ENCODE data around the gene SASH3.
"Not testable (repeated sequence)": the region's sequence is repeated elsewhere in the genome, so short reads cannot be mapped to it uniquely, and the experiment has no call there.

SASH3 gene

DNA sequence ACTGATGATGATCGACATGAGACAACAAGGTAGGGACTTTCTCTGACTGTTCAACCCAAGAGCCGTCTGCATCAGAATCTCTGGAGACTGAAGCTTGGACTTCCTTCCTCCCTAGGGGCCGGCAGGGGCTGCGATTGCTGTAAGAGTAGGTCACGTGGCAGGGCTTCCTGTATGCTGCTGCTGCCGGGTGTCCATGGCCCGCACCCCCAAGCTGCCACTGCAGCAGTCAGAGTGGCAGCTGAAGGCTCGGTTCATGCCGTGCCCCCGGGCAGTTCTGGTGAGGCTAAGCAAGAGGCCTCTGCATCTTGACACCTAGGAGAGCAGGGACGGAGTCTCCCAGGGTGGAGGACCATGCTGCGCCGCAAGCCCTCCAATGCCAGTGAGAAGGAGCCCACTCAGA is at the start of gene SASH3:
SASH3 (plus strand) TSS at position 203 of the 400 bp plus-strand sequence; CDS start at position 352, 149 bp downstream.
- no peak for DNase-seq

DNA sequence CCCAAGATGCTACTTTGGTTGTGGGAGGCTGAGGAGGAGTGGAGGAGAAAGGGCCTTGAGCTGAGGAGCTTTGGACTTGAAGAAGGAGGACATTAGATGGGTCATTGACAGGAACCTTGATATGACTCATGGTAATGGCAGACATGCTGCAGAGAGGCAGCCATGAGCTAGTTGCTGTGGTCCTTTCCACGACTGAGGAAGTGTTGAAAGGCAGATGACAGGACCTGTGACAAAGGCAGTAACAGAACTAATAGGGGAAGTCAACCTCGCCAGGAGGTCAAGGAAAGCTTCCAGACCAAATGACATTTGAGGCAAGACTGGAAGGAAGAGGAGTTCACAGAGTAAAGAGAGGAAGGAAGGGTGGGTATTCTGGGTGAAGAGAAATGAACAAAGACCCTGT is 48.5 kb upstream of the SASH3 start:
- no peak for DNase-seq

DNA sequence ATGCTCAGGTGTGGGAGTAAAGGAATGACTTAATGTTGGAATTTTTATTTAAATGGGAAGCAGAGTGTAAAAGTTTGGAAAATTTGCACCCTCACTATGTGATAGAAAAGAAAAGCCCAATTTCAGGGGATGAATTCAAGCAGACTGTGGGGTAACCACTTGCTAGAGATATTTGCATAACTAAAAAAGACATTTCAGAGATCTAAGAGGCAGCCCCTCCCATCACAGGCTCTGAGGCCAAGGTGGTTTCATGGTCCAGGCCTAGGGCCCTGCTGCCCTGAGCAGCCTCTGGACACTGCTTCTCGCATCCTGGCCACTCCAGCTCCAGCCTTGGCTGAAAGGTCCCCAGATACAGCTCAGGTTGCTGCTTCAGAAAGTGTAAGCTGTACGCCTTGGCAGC is 46.9 kb upstream of the SASH3 start:
- no peak for DNase-seq

DNA sequence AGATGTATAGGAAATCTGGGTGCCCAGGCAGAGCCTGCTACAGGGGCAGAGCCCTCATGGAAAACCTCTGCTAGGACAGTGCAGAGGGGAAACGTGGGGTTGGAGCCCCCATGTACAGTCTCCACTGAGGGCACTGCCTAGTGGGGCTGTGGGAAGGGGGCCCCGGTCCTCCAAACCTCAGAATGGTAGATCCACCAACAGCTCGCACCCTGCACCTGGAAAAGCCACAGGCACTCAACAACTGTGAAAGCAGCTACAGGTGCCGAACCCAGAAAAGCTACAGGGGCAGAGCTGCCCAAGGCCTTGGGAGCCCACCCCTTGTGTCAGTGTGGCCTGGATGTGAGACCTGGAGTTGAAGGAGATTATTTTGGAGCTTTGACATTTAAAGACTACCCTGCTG is 46.4 kb upstream of the SASH3 start:
- no peak for DNase-seq

DNA sequence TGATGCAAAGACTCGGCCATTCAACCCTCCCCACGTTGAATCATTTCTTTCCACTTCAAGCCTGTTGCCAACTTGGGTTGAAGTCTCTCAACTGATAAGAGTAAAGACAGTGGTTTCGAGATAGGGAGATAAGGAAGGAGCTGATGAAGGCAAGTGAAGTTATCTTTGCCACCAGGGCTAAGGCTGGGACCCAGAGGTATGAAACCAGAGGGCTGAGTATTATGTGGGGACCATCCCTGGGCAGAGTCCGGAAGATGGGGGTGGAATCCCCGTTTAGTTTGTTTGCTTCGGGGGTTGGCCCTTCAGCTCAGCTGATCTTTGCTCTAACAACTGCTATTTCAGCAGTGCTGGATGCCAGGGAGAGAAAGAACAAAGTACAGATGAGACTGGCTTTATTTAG is 43.3 kb upstream of the SASH3 start:
- DNase-seq, result no peak

DNA sequence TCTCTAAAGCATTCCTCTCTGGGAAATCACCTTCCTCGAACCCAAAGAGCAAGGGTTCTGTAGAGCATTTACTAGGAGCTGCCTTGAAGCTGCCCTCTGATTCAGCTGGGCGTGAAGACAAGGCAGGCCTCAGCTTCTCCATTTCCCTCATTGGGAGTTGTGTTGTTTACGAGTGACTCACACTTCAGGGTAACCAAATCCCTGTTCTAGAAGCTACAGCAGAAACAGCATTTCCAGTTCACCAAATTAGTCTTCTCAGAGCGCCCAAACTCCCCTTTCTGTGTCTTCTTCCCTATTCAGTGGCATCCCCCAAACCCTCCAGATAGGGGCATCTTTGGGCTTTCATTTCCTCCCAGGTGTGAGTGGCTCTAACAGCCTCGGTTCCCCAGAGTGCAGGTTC is 41.8 kb upstream of the SASH3 start:
- no peak for DNase-seq

DNA sequence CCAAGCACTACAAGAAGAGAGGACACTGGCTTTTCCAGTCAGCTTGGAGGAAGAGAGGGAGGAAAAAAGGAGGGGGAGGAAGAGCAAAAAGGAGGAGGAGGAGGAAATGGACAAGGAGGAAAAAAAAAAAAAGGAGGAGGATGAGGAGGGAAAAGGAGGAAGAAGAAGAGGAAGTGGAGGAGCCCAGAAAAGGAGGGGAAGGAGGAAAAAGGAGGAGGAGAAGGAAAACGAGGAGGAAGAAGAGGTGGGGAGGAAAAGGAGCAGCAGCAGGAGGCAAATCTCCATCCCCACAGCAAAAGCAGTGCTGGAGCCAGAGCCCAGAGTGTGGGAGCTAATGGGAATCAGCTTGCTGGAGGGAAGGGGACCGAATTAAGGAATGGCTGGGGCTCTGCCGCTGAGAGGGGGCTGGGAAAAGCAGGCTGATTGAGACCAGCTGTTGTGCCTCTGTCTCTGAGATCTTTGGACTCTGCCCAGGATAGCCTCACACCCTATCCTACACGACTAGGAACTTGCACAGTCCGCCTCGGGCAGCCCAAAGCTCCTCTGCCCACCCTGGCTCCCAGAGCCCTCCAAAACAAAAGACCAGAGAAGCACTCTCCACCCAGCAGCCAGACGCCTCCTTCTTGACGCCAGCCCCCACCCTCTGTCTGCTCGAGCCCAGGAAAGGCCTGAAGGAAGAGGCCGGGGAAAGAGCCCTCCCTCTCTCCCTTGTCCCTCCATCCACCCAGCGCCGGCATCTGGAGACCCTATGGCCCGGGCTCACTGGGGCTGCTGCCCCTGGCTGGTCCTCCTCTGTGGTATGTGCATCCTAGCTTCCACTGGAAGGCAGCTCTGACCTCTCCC is 41.1 kb upstream of the SASH3 start, which contains the start of gene XPNPEP2:
XPNPEP2 (plus strand) TSS at position 514 of the 843 bp plus-strand sequence; CDS start at position 749, 235 bp downstream.
- no peak for DNase-seq

DNA sequence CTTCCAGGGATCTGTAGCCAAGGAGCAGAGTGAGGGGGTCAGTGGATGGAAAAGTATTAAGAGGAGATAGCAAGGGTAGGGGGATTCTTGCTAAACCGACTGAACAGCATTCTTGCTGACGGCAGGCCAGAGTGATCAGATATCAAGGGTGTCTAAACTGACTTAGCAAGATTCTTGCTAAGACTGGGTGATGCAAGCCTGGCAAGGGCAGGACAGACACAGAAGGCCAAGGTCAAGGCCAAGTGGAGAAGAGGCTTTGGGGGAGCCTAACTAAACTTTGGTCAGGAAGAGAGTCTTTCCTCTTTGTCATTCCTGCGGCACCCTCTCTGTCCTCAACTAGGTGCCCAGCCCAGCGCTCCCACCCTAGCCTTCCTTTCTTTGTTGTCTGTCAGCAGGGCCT is 40.2 kb upstream of the SASH3 start:
- no peak for DNase-seq

DNA sequence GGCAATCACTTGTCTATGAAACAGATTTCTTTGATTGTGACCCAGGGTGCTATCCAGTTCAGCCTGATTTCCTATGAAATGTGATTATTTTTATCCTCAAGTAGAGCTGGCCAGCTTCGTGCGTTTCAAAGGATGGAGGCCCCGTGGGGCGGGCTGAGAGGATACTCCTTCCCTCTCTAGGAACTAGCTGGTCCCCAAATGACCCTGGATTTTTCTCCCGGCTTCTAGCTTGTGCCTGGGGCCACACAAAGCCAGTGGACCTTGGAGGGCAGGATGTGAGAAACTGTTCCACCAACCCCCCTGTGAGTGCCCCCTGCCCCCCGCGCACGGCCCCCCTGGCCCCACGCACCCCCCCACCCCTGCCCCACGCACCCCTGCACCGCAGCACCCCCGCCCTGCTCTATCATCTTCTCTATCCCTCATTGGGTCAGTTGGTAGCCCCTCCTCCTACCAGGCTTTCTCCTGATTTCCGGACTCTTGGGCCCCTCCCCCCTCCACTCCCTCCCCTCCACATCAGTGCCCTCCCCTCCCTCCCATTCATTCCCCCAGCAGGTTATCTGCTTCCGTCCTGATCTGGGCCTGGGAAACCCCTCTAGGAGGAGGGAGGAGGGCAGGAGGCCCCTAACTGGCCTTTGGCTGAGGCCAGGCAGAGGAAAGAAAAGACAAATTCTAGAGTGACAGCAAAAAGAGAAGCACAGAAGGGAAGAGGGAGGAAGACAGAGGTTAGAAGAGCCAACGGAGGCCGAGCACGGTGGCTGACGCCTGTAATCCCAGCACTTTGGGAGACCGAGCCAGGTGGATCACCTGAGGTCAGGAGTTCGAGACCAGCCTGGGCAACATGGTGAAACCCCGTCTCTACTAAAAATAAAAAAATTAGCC is 37.6 kb upstream of the SASH3 start:
- no peak for DNase-seq

DNA sequence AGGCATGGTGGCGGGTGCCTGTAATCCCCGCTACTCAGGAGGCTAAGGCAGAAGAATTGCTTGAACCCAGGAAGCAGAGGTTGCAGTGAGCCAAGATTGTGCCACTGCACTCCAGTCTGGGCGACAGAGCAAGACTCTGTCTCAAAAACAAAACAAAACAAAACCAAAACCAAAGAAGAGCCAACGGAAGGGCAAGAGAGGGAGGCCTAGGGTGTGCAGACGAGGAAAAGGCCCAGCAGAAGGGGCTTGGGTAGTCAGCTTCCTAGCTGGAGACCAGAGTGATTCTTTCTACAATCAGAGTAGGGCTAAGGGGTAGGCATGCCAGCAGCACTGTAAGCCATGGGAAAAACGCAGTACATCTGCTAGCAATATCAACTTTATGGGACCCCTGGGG is 37.0 kb upstream of the SASH3 start:
- DNase-seq, result not testable (repeated sequence)

DNA sequence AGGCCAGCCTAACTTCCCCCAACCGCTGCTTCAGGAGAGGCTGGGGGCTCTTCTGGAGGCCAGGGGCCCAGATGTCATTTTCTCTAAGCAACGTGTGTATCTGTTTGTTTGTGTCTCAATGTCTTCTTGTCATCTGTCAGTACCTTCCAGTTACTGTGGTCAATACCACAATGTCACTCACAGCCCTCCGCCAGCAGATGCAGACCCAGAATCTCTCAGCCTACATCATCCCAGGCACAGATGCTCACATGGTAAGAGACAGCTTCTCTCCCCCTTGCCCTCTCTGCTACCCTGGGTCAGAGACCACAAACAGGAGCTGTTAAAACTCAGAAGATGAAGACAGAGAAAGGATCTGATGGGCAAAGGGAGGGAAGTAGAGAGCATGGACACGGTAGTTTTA is 35.9 kb upstream of the SASH3 start:
- DNase-seq, result no peak

DNA sequence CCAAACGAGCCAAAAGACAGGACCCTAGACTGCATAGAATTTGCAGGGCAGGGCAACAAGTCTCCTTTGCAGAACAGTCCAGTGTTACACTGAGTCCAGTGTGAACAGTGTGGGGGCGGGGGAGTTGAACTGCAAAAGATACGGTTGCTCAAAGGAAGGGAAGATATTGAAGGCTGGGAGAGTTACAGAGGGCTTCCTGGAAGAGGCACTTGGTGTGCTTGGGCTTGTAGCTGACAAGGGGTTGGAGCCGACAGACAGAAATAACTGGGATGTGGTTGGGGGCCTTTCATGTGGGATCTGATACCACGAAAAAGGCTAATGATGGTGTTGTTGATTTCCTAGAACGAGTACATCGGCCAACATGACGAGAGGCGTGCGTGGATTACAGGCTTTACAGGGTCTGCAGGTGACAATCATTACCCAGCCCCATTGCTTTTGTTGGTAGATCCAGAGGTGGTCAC is 34.9 kb upstream of the SASH3 start:
- no peak for DNase-seq

DNA sequence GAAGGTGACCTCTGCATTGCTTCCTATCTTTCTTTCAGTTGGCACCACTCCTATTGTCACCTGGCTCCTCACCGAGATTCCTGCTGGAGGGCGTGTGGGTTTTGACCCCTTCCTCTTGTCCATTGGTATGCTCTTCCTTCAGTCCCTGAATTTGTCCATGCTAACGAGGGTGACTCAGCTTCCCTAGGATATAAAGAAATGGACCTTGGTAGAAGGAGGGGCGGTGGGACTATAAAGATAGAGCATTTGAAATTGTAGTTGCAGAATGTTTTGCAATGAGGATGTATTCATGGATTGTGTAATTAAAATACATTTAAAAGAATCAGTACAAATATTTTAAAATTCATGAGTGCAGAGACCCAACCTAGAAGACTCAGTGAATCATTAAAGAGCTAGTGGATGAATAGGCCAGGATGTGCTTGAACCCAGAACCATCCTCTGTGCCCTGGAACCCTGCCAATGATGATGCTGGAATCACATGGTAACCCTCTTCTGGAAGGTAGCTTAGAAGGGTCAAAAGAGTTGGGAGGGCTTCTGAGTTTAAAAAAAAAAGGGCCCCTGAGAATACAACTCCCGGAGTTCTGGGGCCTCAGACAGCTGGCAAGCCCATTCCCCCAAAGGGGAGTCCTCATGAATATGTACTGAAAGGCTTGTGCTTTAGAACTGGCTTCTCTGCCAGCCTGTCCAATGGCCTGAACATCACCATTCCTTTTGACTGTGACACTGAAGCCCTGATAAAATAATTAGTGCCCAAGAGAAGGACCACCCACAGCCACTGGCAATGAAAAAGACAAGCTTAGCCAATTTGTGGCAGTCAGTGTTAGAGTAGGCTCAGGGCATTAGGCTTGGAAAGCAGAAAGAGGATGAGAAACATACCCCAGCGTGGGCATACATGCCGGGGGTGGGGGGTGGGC is 32.9 kb upstream of the SASH3 start:
- no peak for DNase-seq

DNA sequence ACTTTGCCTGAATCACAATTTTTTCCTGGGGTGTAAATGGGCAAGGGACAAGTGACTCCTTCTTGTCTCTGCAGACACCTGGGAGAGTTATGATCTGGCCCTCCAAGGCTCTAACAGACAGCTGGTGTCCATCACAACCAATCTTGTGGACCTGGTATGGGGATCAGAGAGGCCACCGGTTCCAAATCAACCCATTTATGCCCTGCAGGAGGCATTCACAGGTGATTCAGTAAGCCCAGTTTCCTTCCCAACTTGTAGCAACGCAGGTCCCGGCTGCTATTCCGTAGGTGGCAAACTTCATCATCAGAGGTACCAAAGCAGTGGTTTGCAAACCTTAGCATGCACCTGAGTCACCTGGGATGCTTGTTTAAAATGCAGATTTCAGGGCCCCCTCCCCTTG is 32.2 kb upstream of the SASH3 start:
- no peak for DNase-seq

DNA sequence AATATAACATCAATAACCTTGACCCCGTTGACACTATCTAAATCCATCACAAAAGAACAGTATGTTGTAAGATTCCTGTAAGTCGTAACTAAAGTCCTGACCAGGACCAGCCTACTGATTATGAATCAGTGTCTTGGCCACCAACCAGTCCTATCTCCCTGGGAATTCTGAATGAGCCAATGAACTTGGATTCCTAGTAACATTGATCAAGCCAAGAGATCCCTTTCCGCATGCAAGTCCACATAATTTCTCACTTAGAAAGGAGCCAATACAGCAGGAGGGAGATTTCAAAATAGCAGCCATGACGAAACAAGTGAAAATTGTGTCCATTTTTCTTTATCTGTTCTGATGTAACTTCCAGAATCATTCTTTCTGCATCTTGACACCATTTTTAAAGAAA is 31.4 kb upstream of the SASH3 start:
- DNase-seq, result no peak

DNA sequence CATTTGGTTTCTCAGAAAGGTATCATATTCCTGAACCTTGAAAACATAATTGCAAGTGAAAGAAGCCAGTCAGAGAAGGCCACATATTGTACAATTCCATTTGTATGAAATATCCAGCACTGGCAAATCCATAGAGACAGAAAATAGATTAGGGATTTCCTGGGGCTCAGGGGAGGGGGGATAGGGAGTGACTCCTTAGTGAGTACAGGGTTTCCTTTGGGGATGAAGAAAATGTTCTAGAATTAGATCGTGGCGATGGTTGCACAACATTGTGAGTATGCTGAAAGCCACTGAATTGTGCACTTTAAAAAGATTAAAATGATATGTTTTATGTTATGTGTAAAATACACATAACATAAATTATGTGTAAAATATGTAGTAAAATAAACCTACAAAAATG is 30.7 kb upstream of the SASH3 start:
- no peak for DNase-seq

DNA sequence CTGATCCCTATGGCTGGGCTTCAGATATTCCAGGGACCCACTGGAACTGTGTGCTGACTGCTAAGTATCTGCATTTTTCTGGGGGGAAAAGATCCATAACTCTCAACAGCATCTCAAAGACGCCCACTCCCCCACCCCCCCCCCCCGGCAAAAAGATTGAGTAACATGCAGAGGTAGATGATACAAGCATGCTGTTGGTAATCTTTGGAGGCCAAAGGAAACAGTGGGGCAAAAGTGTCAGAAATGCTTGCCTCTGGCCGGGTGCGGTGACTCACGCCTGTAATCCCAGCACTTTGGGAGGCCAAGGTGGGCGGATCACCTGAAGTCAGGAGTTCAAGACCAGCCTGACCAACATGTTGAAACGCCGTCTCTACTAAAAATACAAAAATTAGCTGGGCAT is 28.8 kb upstream of the SASH3 start:
- no peak for DNase-seq

DNA sequence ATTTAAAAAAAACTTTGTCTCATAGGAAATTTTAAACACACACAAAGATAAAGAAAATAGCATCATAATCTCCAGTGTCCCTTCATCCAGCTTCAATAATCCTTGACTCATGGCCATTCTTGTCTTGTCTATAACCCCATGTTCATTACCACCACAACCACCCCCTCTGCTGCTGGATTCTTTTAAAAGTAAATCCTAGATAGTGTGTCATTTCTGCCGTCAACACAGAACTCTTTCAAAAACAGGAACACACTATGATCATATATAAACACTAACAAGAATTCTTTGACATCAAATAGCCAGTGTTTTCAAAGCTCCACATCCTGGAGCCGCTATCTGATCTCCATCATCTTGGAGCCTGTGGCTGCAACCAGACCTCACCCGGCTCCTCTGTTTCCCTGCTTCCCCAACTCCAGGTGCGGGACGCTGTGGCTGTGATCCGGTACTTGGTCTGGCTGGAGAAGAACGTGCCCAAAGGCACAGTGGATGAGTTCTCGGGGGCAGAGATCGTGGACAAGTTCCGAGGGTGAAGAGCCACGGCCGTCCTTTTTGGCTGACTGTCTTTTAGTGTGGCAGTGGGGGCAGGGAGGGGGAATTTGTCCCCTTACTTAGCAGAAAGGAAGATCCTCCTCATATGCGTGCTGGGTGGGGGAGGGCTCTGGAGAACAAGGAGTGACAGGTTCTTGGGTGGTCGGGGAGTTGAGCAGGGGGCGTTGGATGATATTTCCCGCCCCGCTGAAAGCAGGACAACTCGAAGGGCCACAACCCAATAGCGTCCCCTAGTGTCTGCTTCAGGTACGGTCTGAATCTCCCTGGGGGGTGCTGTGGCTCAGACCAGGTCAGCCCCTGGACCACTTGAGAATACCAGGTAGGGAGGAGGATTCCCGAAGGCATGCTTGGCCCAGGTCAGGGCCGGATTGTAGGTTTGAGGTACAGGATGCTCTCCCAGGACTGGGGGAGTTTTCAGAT is 25.4 kb upstream of the SASH3 start:
- DNase-seq, result no peak

DNA sequence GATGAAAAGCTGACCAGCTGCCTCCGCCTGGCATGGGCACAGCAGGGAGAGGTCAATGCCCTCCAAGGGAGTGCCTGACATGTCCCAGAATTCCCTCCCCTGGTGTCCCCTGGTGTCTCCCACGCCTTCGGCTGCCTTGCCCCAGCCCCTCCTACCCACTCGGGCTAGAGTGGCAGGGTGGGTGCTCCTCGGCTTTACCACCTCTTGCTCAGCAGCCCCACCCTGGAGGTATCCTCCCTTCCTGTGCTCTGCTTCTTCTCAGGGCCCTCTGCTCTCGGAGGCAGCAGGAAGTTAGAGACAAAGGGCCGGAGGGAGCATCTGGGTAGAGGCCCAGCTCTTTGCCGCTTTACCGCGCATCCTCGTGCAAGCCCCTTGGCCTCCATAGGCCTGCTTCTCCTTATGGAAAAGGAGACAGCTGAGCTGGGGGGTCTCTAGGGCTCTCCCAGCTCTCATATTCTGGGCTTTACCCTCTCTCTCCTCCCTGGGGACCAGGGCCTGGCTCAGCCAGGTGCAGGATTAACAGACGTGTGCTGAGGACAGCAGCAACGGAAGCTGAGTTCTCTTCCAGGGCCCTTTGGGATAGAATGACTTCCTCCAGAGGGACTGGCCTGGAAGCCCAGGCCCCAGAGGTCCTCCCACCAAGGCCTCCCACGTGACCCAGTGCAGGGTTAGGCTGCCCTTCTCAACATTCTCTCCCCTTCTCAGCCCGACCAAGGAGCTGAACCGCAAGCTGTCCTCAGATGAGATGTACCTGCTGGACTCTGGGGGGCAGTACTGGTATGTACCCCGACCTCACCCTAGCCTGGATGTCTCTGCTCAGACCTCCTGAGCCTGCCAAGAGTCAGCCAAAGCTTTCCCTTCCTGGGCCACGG is 23.7 kb upstream of the SASH3 start:
- no peak for DNase-seq

DNA sequence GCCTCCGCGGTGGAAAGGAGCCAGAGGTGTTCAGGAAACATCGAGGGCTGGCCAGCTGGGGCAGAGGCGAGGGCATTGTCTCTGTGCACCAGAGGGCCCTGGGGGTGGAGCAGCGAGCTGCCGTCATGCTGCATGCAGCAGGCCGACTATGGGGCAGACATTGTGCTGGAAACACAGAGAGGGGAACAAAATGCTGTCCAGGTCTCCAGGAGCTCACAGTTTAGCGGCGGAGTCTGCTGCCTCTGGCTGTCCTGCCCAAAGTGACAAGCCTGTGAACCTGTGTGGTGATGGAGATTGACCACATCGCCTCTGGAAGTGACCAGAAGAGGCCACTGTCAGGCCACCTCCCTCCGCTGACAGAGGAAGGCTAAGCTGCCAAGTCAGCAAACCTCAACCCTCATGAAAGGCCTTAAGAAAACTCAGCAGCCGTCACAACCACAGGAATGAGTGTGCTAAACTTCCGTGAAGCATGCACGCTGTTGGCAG is 20.1 kb upstream of the SASH3 start:
- DNase-seq, result no peak
